ENCODE data around the gene STX4.

DNA sequence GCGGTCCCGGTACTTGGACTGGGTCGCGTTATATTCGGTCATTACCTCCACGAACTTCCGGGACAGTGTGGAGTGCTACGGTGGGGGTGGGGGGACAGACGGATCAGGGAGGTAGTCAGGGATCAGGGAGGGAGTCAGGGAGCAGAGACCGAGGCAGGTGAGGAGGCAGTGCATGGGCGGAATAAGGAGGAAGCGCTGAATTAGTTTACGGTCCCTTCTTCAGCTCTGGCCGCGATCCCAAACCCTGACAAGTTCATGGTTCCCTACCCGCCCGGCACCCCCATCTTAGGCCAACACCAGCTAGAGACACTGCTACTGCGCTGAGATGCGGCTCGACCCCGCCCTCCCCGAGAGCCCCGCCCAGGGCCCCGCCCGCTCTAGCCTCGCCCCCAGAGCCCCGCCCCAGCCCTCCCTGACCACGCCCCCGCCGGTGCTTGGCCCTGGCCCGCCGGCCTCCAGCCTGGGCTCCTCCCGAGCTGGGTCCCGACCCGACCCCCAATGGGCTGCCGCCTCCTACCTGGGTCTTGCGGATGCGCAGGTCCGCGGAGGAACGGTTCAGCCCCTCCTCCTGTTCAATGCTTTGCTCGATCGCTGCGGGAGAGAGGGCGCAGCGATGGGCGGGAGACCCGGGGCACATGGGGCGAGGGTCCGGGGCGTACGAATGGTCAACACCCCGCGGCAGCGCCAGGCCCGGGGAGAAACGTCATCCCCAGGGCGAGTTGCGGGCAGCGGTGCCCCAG, 36.2 kb upstream of the STX4 start:
- TF ChIP-seq ZNF239 (CRISPR knock-in tag; IDR thresholded peaks at IDR 0.05) (no peak), TCF7 (IDR thresholded peaks at IDR 0.05; ENCODE audit: borderline replicate concordance) (no peak), HLTF (IDR thresholded peaks at IDR 0.05) (peak; percentile 70; the same call in 1 of the 2 replicates), POLR2AphosphoS5 (IDR thresholded peaks at IDR 0.05; ENCODE audit: control insufficient read depth, insufficient read depth, low read depth, low read length) (peak; percentile 84)
- TF ChIP-seq, protein P1, sequence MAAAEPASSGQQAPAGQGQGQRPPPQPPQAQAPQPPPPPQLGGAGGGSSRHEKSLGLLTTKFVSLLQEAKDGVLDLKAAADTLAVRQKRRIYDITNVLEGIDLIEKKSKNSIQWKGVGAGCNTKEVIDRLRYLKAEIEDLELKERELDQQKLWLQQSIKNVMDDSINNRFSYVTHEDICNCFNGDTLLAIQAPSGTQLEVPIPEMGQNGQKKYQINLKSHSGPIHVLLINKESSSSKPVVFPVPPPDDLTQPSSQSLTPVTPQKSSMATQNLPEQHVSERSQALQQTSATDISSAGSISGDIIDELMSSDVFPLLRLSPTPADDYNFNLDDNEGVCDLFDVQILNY (CRISPR knock-in tag; IDR thresholded peaks at IDR 0.05), result no peak
- TF ChIP-seq, protein P2, sequence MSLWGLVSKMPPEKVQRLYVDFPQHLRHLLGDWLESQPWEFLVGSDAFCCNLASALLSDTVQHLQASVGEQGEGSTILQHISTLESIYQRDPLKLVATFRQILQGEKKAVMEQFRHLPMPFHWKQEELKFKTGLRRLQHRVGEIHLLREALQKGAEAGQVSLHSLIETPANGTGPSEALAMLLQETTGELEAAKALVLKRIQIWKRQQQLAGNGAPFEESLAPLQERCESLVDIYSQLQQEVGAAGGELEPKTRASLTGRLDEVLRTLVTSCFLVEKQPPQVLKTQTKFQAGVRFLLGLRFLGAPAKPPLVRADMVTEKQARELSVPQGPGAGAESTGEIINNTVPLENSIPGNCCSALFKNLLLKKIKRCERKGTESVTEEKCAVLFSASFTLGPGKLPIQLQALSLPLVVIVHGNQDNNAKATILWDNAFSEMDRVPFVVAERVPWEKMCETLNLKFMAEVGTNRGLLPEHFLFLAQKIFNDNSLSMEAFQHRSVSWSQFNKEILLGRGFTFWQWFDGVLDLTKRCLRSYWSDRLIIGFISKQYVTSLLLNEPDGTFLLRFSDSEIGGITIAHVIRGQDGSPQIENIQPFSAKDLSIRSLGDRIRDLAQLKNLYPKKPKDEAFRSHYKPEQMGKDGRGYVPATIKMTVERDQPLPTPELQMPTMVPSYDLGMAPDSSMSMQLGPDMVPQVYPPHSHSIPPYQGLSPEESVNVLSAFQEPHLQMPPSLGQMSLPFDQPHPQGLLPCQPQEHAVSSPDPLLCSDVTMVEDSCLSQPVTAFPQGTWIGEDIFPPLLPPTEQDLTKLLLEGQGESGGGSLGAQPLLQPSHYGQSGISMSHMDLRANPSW (CRISPR knock-in tag; IDR thresholded peaks at IDR 0.05), result no peak
- TF ChIP-seq, protein P3, sequence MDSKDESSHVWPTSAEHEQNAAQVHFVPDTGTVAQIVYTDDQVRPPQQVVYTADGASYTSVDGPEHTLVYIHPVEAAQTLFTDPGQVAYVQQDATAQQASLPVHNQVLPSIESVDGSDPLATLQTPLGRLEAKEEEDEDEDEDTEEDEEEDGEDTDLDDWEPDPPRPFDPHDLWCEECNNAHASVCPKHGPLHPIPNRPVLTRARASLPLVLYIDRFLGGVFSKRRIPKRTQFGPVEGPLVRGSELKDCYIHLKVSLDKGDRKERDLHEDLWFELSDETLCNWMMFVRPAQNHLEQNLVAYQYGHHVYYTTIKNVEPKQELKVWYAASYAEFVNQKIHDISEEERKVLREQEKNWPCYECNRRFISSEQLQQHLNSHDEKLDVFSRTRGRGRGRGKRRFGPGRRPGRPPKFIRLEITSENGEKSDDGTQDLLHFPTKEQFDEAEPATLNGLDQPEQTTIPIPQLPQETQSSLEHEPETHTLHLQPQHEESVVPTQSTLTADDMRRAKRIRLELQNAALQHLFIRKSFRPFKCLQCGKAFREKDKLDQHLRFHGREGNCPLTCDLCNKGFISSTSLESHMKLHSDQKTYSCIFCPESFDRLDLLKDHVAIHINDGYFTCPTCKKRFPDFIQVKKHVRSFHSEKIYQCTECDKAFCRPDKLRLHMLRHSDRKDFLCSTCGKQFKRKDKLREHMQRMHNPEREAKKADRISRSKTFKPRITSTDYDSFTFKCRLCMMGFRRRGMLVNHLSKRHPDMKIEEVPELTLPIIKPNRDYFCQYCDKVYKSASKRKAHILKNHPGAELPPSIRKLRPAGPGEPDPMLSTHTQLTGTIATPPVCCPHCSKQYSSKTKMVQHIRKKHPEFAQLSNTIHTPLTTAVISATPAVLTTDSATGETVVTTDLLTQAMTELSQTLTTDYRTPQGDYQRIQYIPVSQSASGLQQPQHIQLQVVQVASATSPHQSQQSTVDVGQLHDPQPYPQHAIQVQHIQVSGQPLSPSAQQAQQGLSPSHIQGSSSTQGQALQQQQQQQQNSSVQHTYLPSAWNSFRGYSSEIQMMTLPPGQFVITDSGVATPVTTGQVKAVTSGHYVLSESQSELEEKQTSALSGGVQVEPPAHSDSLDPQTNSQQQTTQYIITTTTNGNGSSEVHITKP (IDR thresholded peaks at IDR 0.05; ENCODE audit: partially characterized antibody), result peak; percentile 91
- TF ChIP-seq, protein P4, sequence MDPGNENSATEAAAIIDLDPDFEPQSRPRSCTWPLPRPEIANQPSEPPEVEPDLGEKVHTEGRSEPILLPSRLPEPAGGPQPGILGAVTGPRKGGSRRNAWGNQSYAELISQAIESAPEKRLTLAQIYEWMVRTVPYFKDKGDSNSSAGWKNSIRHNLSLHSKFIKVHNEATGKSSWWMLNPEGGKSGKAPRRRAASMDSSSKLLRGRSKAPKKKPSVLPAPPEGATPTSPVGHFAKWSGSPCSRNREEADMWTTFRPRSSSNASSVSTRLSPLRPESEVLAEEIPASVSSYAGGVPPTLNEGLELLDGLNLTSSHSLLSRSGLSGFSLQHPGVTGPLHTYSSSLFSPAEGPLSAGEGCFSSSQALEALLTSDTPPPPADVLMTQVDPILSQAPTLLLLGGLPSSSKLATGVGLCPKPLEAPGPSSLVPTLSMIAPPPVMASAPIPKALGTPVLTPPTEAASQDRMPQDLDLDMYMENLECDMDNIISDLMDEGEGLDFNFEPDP (CRISPR knock-in tag; IDR thresholded peaks at IDR 0.05), result no peak; the same call in 1 of the 2 replicates
- TF ChIP-seq, protein P5, sequence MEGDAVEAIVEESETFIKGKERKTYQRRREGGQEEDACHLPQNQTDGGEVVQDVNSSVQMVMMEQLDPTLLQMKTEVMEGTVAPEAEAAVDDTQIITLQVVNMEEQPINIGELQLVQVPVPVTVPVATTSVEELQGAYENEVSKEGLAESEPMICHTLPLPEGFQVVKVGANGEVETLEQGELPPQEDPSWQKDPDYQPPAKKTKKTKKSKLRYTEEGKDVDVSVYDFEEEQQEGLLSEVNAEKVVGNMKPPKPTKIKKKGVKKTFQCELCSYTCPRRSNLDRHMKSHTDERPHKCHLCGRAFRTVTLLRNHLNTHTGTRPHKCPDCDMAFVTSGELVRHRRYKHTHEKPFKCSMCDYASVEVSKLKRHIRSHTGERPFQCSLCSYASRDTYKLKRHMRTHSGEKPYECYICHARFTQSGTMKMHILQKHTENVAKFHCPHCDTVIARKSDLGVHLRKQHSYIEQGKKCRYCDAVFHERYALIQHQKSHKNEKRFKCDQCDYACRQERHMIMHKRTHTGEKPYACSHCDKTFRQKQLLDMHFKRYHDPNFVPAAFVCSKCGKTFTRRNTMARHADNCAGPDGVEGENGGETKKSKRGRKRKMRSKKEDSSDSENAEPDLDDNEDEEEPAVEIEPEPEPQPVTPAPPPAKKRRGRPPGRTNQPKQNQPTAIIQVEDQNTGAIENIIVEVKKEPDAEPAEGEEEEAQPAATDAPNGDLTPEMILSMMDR (IDR thresholded peaks at IDR 0.05 in 2 of 3, conservative IDR thresholded peaks at IDR 0.05 in 1 of 3; ENCODE audit: insufficient read depth in 2 of 3, low read depth in 1 of 3, low read length in 3 of 3), result no peak

Data from K562 (cell line).